Measurements from ENCODE around the gene DNMT1. TPM values are rescaled to one million over a fixed set of nuclear protein-coding genes. Genes with fewer than 3 reads are reported as not detected.

Gene DNMT1
- polyA plus RNA-seq, 1 donor from 2014 or later, result 58.4 TPM

- TF ChIP-seq SMC3 (conservative IDR thresholded peaks at IDR 0.05; ENCODE audit: poor library complexity) (no peak), REST (IDR thresholded peaks at IDR 0.05; ENCODE audit: borderline replicate concordance) (no peak), EZH2 (IDR thresholded peaks at IDR 0.05; ENCODE audit: borderline replicate concordance, insufficient read depth, low read length, poor library complexity, severe bottlenecking) (no peak), TAF1 (IDR thresholded peaks at IDR 0.05; ENCODE audit: low read depth) (no peak), MXI1 (conservative IDR thresholded peaks at IDR 0.05; ENCODE audit: poor library complexity, severe bottlenecking) (no peak), RAD21 (conservative IDR thresholded peaks at IDR 0.05) (no peak), CTCF (IDR thresholded peaks at IDR 0.05; ENCODE audit: poor library complexity, severe bottlenecking) (no peak), POLR2AphosphoS5 (IDR thresholded peaks at IDR 0.05) (no peak), EP300 (conservative IDR thresholded peaks at IDR 0.05; ENCODE audit: poor library complexity, severe bottlenecking) (no peak)
- H3K4me3 ChIP-seq (ENCODE audit: low read length), result no peak overlapping the region
- H3F3A ChIP-seq (ENCODE audit: insufficient read depth, low read length, poor library complexity, severe bottlenecking), result no peaks in the 10 kb centered on the region
- no peaks in the 10 kb centered on the region for H3K79me2 ChIP-seq (replicated peaks; ENCODE audit: insufficient read depth, low read length)
- no peaks in the 10 kb centered on the region for H3K27me3 ChIP-seq (ENCODE audit: insufficient read depth, low read depth, low read length)
- no peak overlapping the region for H3K27ac ChIP-seq (ENCODE audit: low read length)
- no peaks in the 10 kb centered on the region for H3K9me3 ChIP-seq (ENCODE audit: low read length)
- no peak overlapping the region for H3K9ac ChIP-seq (ENCODE audit: low read length)
- H3K9me2 ChIP-seq (ENCODE audit: insufficient read depth, low read length), result no peaks in the 10 kb centered on the region
- no peaks in the 10 kb centered on the region for H4K20me1 ChIP-seq (ENCODE audit: insufficient read depth)
- H3K36me3 ChIP-seq (ENCODE audit: insufficient read depth, low read length), result no peaks in the 10 kb centered on the region
- H3K4me2 ChIP-seq (ENCODE audit: low read length), result no peak overlapping the region
- no peak overlapping the region for H2AFZ ChIP-seq (ENCODE audit: low read depth, low read length)
These were observed 27.6 kb upstream of the DNMT1 start for GRCh38 chr19:10222201-10222890.

GRCh38 chr19:10220695-10221094 lies 25.9 kb upstream of the DNMT1 start:
- Histone ChIP-seq H4K20me1 (ENCODE audit: insufficient read depth) (no peaks in the 10 kb centered on the region), H3K9ac (ENCODE audit: low read length) (no peak overlapping the region), H3K4me2 (ENCODE audit: low read length) (no peak overlapping the region), H3K27ac (ENCODE audit: low read length) (no peak overlapping the region), H3K27me3 (ENCODE audit: insufficient read depth, low read depth, low read length) (no peaks in the 10 kb centered on the region), H3K9me2 (ENCODE audit: insufficient read depth, low read length) (no peaks in the 10 kb centered on the region), H2AFZ (ENCODE audit: low read depth, low read length) (no peak overlapping the region), H3K79me2 (replicated peaks; ENCODE audit: insufficient read depth, low read length) (no peaks in the 10 kb centered on the region), H3F3A (ENCODE audit: insufficient read depth, low read length, poor library complexity, severe bottlenecking) (no peaks in the 10 kb centered on the region), H3K4me3 (ENCODE audit: low read length) (no peak overlapping the region), H3K9me3 (ENCODE audit: low read length) (no peaks in the 10 kb centered on the region), H3K36me3 (ENCODE audit: insufficient read depth, low read length) (no peaks in the 10 kb centered on the region)
- TF ChIP-seq TAF1 (IDR thresholded peaks at IDR 0.05; ENCODE audit: low read depth) (no peak), SMC3 (conservative IDR thresholded peaks at IDR 0.05; ENCODE audit: poor library complexity) (no peak), REST (IDR thresholded peaks at IDR 0.05; ENCODE audit: borderline replicate concordance) (no peak), CTCF (IDR thresholded peaks at IDR 0.05; ENCODE audit: poor library complexity, severe bottlenecking) (no peak), POLR2AphosphoS5 (IDR thresholded peaks at IDR 0.05) (no peak), MXI1 (conservative IDR thresholded peaks at IDR 0.05; ENCODE audit: poor library complexity, severe bottlenecking) (no peak), EZH2 (IDR thresholded peaks at IDR 0.05; ENCODE audit: borderline replicate concordance, insufficient read depth, low read length, poor library complexity, severe bottlenecking) (no peak), EP300 (conservative IDR thresholded peaks at IDR 0.05; ENCODE audit: poor library complexity, severe bottlenecking) (no peak), RAD21 (conservative IDR thresholded peaks at IDR 0.05) (no peak)
